Stimulated activated effector memory CD8-positive, alpha-beta T cell treated with anti-CD3 and anti-CD28 coated beads, Interleukin-12 subunit alpha, Interleukin-12 subunit beta, amount 100 ng/mL, for 72 hours (primary cell): ENCODE measurements around the gene MTCL3.

Experiments
- ATAC-seq: fragments of 150-1000 bp; cut with Tn5 transposase; 2 replicates; pipeline ENCODE4 v1.10.0; 2021
- DNase-seq, 2 donors: peaks; one replicate each; pipeline ENCODE4 v3.0.0; 2021 to 2022; ENCODE audit warnings: low spot score in 2 of 2
- H3K27ac Mint-ChIP-seq: one replicate; pipeline ENCODE4 v1.8.0; 2022; ENCODE audit warnings: mild to moderate bottlenecking, mixed read lengths
- H3K36me3 Mint-ChIP-seq: one replicate; pipeline ENCODE4 v1.8.0; 2022; ENCODE audit warnings: mild to moderate bottlenecking, mixed read lengths
- H3K4me1 Mint-ChIP-seq: one replicate; pipeline ENCODE4 v1.8.0; 2022; ENCODE audit warnings: mixed read lengths
- H3K4me3 Mint-ChIP-seq: one replicate; pipeline ENCODE4 v1.8.0; 2022; ENCODE audit warnings: mild to moderate bottlenecking, mixed read lengths
- H3K9me3 Mint-ChIP-seq: one replicate; pipeline ENCODE4 v1.8.0; 2022; ENCODE audit warnings: mixed read lengths

Gene MTCL3

GRCh38 chr6:127464881-127465459 is 54.2 kb downstream of the MTCL3 start:
- DNase-seq (peak; percentile 47 to 72), ATAC-seq (peak; percentile 84)
- no peak overlapping the region for H3K4me3 Mint-ChIP-seq
- no peak overlapping the region for H3K27ac Mint-ChIP-seq
- H3K9me3 Mint-ChIP-seq = no peaks in the 10 kb centered on the region
- H3K4me1 Mint-ChIP-seq = no peaks in the 10 kb centered on the region
- no peaks in the 10 kb centered on the region for H3K36me3 Mint-ChIP-seq

- H3K4me3 Mint-ChIP-seq = no peak overlapping the region
- no peaks in the 10 kb centered on the region for H3K4me1 Mint-ChIP-seq
- no peaks in the 10 kb centered on the region for H3K36me3 Mint-ChIP-seq
- ATAC-seq (no peak), DNase-seq (no peak)
- H3K27ac Mint-ChIP-seq = no peak overlapping the region
- H3K9me3 Mint-ChIP-seq = no peaks in the 10 kb centered on the region
These were observed 54.8 kb downstream of the MTCL3 start for GRCh38 chr6:127464161-127464880.

- Mint-ChIP-seq H3K9me3 (no peaks in the 10 kb centered on the region), H3K4me3 (no peak overlapping the region), H3K36me3 (no peaks in the 10 kb centered on the region), H3K27ac (no peak overlapping the region), H3K4me1 (no peaks in the 10 kb centered on the region)
- DNase-seq (no peak), ATAC-seq (no peak)
These were observed 56.1 kb downstream of the MTCL3 start for GRCh38 chr6:127463056-127463455.

- no peaks in the 10 kb centered on the region for H3K9me3 Mint-ChIP-seq
- DNase-seq = no peak
- no peak overlapping the region for H3K27ac Mint-ChIP-seq
- no peak for ATAC-seq
- H3K36me3 Mint-ChIP-seq = no peaks in the 10 kb centered on the region
- H3K4me3 Mint-ChIP-seq = no peak overlapping the region
- no peaks in the 10 kb centered on the region for H3K4me1 Mint-ChIP-seq
These were observed 56.8 kb downstream of the MTCL3 start for GRCh38 chr6:127462376-127462775.

GRCh38 chr6:127460465-127460864 is 58.7 kb downstream of the MTCL3 start:
- Mint-ChIP-seq H3K4me1 (no peaks in the 10 kb centered on the region), H3K9me3 (no peaks in the 10 kb centered on the region), H3K36me3 (peaks cover 8% of the 10 kb centered on the region), H3K4me3 (no peak overlapping the region), H3K27ac (peak overlapping the region; percentile 48)
- DNase-seq (no peak), ATAC-seq (no peak)

GRCh38 chr6:127459231-127459641 is 59.9 kb downstream of the MTCL3 start, which contains the start of gene KIAA0408:
KIAA0408 (minus strand) TSS chr6:127459389; CDS start chr6:127453981, 5,408 bp downstream.
- DNase-seq (no peak), ATAC-seq (no peak)
- Mint-ChIP-seq H3K36me3 (peaks cover 8% of the 10 kb centered on the region), H3K4me1 (no peaks in the 10 kb centered on the region), H3K4me3 (no peak within 1 kb of the TSS), H3K27ac (peak within 1 kb of the TSS; percentile 48), H3K9me3 (no peaks in the 10 kb centered on the region)

GRCh38 chr6:127458817-127459216 is 60.3 kb downstream of the MTCL3 start:
- Mint-ChIP-seq H3K36me3 (peaks cover 8% of the 10 kb centered on the region), H3K4me3 (no peak overlapping the region), H3K27ac (no peak overlapping the region), H3K4me1 (no peaks in the 10 kb centered on the region), H3K9me3 (no peaks in the 10 kb centered on the region)
- no peak for ATAC-seq
- DNase-seq = no peak

- Mint-ChIP-seq H3K27ac (no peak overlapping the region), H3K9me3 (no peaks in the 10 kb centered on the region), H3K36me3 (peaks cover 8% of the 10 kb centered on the region), H3K4me1 (no peaks in the 10 kb centered on the region), H3K4me3 (no peak overlapping the region)
- DNase-seq = no peak
- no peak for ATAC-seq
These were observed 60.9 kb downstream of the MTCL3 start for GRCh38 chr6:127458222-127458621.

- ATAC-seq = no peak
- DNase-seq = no peak
- Mint-ChIP-seq H3K9me3 (no peaks in the 10 kb centered on the region), H3K27ac (no peak overlapping the region), H3K36me3 (peaks cover 8% of the 10 kb centered on the region), H3K4me1 (no peaks in the 10 kb centered on the region), H3K4me3 (no peak overlapping the region)
These were observed 61.6 kb downstream of the MTCL3 start for GRCh38 chr6:127457456-127458064.

- H3K36me3 Mint-ChIP-seq = peaks cover 8% of the 10 kb centered on the region
- H3K9me3 Mint-ChIP-seq = no peaks in the 10 kb centered on the region
- H3K4me3 Mint-ChIP-seq = no peak overlapping the region
- ATAC-seq = no peak
- no peak for DNase-seq
- no peak overlapping the region for H3K27ac Mint-ChIP-seq
- no peaks in the 10 kb centered on the region for H3K4me1 Mint-ChIP-seq
These were observed 62.7 kb downstream of the MTCL3 start for GRCh38 chr6:127456465-127456864.

- H3K36me3 Mint-ChIP-seq = peaks cover 22% of the 10 kb centered on the region
These were observed 65.1 kb downstream of the MTCL3 start for GRCh38 chr6:127453845-127454619.

GRCh38 chr6:127452803-127453202 is 66.3 kb downstream of the MTCL3 start:
- H3K27ac Mint-ChIP-seq = no peak overlapping the region
- DNase-seq = no peak
- no peak overlapping the region for H3K4me3 Mint-ChIP-seq
- peaks cover 29% of the 10 kb centered on the region for H3K36me3 Mint-ChIP-seq
- no peaks in the 10 kb centered on the region for H3K4me1 Mint-ChIP-seq
- ATAC-seq = no peak
- no peaks in the 10 kb centered on the region for H3K9me3 Mint-ChIP-seq

More at GRCh38 chr6:127453845-127454619, 65.1 kb downstream of the MTCL3 start:
- DNase-seq (no peak), ATAC-seq (no peak)
- Mint-ChIP-seq H3K27ac (no peak overlapping the region), H3K9me3 (no peaks in the 10 kb centered on the region), H3K4me1 (no peaks in the 10 kb centered on the region), H3K4me3 (no peak overlapping the region)

- H3K4me1 Mint-ChIP-seq = no peaks in the 10 kb centered on the region
- H3K27ac Mint-ChIP-seq = no peak overlapping the region
- H3K9me3 Mint-ChIP-seq = no peaks in the 10 kb centered on the region
- no peak overlapping the region for H3K4me3 Mint-ChIP-seq
- DNase-seq (no peak), ATAC-seq (no peak)
- peaks cover 33% of the 10 kb centered on the region for H3K36me3 Mint-ChIP-seq
These were observed 67.7 kb downstream of the MTCL3 start for GRCh38 chr6:127451388-127451787.

- H3K9me3 Mint-ChIP-seq = no peaks in the 10 kb centered on the region
- H3K4me1 Mint-ChIP-seq = no peaks in the 10 kb centered on the region
- DNase-seq (no peak), ATAC-seq (peak; percentile 36)
- no peak overlapping the region for H3K27ac Mint-ChIP-seq
- peaks cover 32% of the 10 kb centered on the region for H3K36me3 Mint-ChIP-seq
- H3K4me3 Mint-ChIP-seq = no peak overlapping the region
These were observed 71.4 kb downstream of the MTCL3 start for GRCh38 chr6:127447780-127448179.

- ATAC-seq = no peak
- Mint-ChIP-seq H3K4me3 (no peak overlapping the region), H3K4me1 (no peaks in the 10 kb centered on the region), H3K9me3 (no peaks in the 10 kb centered on the region), H3K36me3 (peaks cover 32% of the 10 kb centered on the region), H3K27ac (no peak overlapping the region)
- no peak for DNase-seq
These were observed 72.8 kb downstream of the MTCL3 start for GRCh38 chr6:127446356-127446755.
